HepG2 (cell line): Measurements from ENCODE around the gene CCDC197. TPM values are rescaled to one million over a fixed set of nuclear protein-coding genes. Genes with fewer than 3 reads are reported as not detected.

Experiments
- FOXC1 ChIP-seq: sonication (generic); formaldehyde crosslinking; IDR thresholded peaks from 2 replicates; pipeline ENCODE4 v1.8.0; 2022; ENCODE audit warnings: mild to moderate bottlenecking, missing genetic modification reagents, borderline replicate concordance
- POLR2A ChIP-seq, 2 experiments: IDR thresholded peaks; 2 replicates each; pipeline ENCODE4 v1.6.1; 2011; ENCODE audit warnings: low read depth in 2 of 2, low read length in 2 of 2, mild to moderate bottlenecking in 1 of 2, moderate library complexity in 1 of 2; ENCODE audit not compliant: insufficient read depth in 1 of 2
- REL ChIP-seq: sonication (generic); formaldehyde crosslinking; conservative IDR thresholded peaks from 2 replicates; pipeline ENCODE4 v1.8.0; 2022; ENCODE audit warnings: mild to moderate bottlenecking, missing genetic modification reagents, moderate library complexity
- SAFB2 ChIP-seq: sonication (generic); formaldehyde crosslinking; IDR thresholded peaks from 2 replicates; pipeline ENCODE4 v1.5.1; 2020; ENCODE audit warnings: missing genetic modification reagents, low read depth, mild to moderate bottlenecking, borderline replicate concordance
- SOX5 ChIP-seq: IDR thresholded peaks from 2 replicates; pipeline ENCODE4 v1.6.1; 2016; ENCODE audit warnings: borderline replicate concordance
- TGIF2 ChIP-seq: IDR thresholded peaks from 2 replicates; pipeline ENCODE4 v1.6.1; 2016; ENCODE audit warnings: control low read depth, missing compliant biosample characterization
- ZFP41 ChIP-seq: sonication (generic); formaldehyde crosslinking; IDR thresholded peaks from 2 replicates; pipeline ENCODE4 v1.4.0; 2020; ENCODE audit warnings: mild to moderate bottlenecking, missing genetic modification reagents, borderline replicate concordance
- ZNF710 ChIP-seq: sonication (generic); formaldehyde crosslinking; IDR thresholded peaks from 2 replicates; pipeline ENCODE4 v1.5.0; 2020; ENCODE audit warnings: mild to moderate bottlenecking, missing genetic modification reagents, borderline replicate concordance
- ZNF772 ChIP-seq: sonication (generic); formaldehyde crosslinking; IDR thresholded peaks from 2 replicates; pipeline ENCODE4 v1.5.0; 2020; ENCODE audit warnings: mild to moderate bottlenecking, missing genetic modification reagents
- polyA plus RNA-seq, 8 experiments: library from polyadenylated mRNA; depleted of rRNA in 3 of 8; stranded (reverse) in 7 of 8; unstranded in 1 of 8; fragments of >200 nt; fragmentation: Illumina TruSeq in 4 of 8; extraction: Trizol in 4 of 8; gene quantifications; 2 replicates each; pipeline versions ENCODE4 v1.2.1 to v1.2.3, GENCODE V29; 2011 to 2016; ENCODE audit warnings: low read depth in 4 of 8, missing spikeins in 1 of 8, mixed read lengths in 1 of 8; ENCODE audit not compliant: insufficient read depth in 1 of 8
- total RNA-seq, 5 experiments: library from RNA; depleted of rRNA; stranded (reverse); fragments of >200 nt; fragmentation: Illumina TruSeq; extraction: Trizol; gene quantifications; 2 replicates each; pipeline ENCODE4 v1.2.3, GENCODE V29; 2016; ENCODE audit warnings: low read depth in 1 of 5
- TF ChIP-seq, protein P1 (sequence below): IDR thresholded peaks from 2 replicates; pipeline ENCODE4 v1.6.1; 2016; ENCODE audit warnings: mild to moderate bottlenecking
- TF ChIP-seq, protein P2 (sequence below): sonication (generic); formaldehyde crosslinking; IDR thresholded peaks from 2 replicates; pipeline ENCODE4 v1.8.0; 2022; ENCODE audit warnings: mild to moderate bottlenecking, missing genetic modification reagents, borderline replicate concordance

The CCDC197 gene
- total and polyA plus RNA-seq, 2 of the 13 experiments (the other 11 are each of a cell fraction or from before 2014, with no cell fraction given) = 0.11 to 0.13 TPM

GRCh38 chr14:93959239-93960107 is 37.6 kb upstream of the CCDC197 start (continued):
- TF ChIP-seq ZNF772 (no peak; the same call in none of the 2 replicates), POLR2A (IDR thresholded peaks at IDR 0.05; ENCODE audit: insufficient read depth in 1 of 2, low read depth in 2 of 2, low read length in 2 of 2) (peak; percentile 60 to 82), REL (CRISPR knock-in tag) (0 out of 2 replicates have a peak, but pooled peaks have one; percentile 74), SAFB2 (CRISPR knock-in tag) (no peak), ZNF710 (peak; percentile 75; the same call in 1 of the 2 replicates), SOX5 (CRISPR knock-in tag) (peak; percentile 97), FOXC1 (CRISPR knock-in tag) (peak; percentile 45; the same call in 1 of the 2 replicates), TGIF2 (peak; percentile 94), ZFP41 (CRISPR knock-in tag) (no peak; the same call in 1 of the 2 replicates)
- TF ChIP-seq, protein P1, sequence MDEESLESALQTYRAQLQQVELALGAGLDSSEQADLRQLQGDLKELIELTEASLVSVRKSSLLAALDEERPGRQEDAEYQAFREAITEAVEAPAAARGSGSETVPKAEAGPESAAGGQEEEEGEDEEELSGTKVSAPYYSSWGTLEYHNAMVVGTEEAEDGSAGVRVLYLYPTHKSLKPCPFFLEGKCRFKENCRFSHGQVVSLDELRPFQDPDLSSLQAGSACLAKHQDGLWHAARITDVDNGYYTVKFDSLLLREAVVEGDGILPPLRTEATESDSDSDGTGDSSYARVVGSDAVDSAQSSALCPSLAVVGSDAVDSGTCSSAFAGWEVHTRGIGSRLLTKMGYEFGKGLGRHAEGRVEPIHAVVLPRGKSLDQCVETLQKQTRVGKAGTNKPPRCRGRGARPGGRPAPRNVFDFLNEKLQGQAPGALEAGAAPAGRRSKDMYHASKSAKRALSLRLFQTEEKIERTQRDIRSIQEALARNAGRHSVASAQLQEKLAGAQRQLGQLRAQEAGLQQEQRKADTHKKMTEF (CRISPR knock-in tag) = peak; percentile 98
- TF ChIP-seq, protein P2, sequence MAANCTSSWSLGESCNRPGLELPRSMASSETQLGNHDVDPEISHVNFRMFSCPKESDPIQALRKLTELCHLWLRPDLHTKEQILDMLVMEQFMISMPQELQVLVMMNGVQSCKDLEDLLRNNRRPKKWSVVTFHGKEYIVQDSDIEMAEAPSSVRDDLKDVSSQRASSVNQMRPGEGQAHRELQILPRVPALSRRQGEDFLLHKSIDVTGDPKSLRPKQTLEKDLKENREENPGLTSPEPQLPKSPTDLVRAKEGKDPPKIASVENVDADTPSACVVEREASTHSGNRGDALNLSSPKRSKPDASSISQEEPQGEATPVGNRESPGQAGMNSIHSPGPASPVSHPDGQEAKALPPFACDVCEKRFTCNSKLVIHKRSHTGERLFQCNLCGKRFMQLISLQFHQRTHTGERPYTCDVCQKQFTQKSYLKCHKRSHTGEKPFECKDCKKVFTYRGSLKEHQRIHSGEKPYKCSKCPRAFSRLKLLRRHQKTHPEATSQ = no peak
- TF ChIP-seq, all 625 proteins: peak for 342
